Neural progenitor cell (in vitro differentiated cells): Measurements from ENCODE around the gene TTC23L. TPM values are rescaled to one million over a fixed set of nuclear protein-coding genes. Genes with fewer than 3 reads are reported as not detected.
"Not testable (repeated sequence)": the region's sequence is repeated elsewhere in the genome, so short reads cannot be mapped to it uniquely, and the experiment has no call there.

Experiments
- DNase-seq: peaks from one replicate; pipeline ENCODE4 v3.0.0-alpha.2; 2016; ENCODE audit warnings: low spot score
- H2AFZ ChIP-seq: fragments of 200-600 bp; sonication (generic); replicated peaks from 2 replicates; pipeline ENCODE4 v1.6.1; 2016; ENCODE audit warnings: antibody characterized with exemption
- H3F3A ChIP-seq: fragments of 200-600 bp; sonication (generic); 2 replicates; pipeline ENCODE4 v1.6.1; 2016; ENCODE audit warnings: antibody characterized with exemption, low read depth
- H3K27ac ChIP-seq: fragments of 200-600 bp; sonication (generic); 2 replicates; pipeline ENCODE4 v1.5.1; 2016; ENCODE audit warnings: mild to moderate bottlenecking
- H3K27me3 ChIP-seq: fragments of 200-600 bp; sonication (generic); 2 replicates; pipeline ENCODE4 v1.6.1; 2016; ENCODE audit warnings: mild to moderate bottlenecking, moderate library complexity
- H3K36me3 ChIP-seq: fragments of 200-600 bp; sonication (generic); 2 replicates; pipeline ENCODE4 v1.5.1; 2016
- H3K4me1 ChIP-seq: fragments of 200-600 bp; sonication (generic); 2 replicates; pipeline ENCODE4 v1.6.1; 2016; ENCODE audit warnings: mixed run types
- H3K4me2 ChIP-seq: fragments of 200-600 bp; sonication (generic); 2 replicates; pipeline ENCODE4 v1.6.1; 2016
- H3K4me3 ChIP-seq: fragments of 200-600 bp; sonication (generic); 2 replicates; pipeline ENCODE4 v1.5.1; 2016
- H3K79me2 ChIP-seq: fragments of 200-600 bp; sonication (generic); 2 replicates; pipeline ENCODE4 v1.6.1; 2016; ENCODE audit warnings: low read depth
- H3K9ac ChIP-seq: fragments of 200-600 bp; sonication (generic); 2 replicates; pipeline ENCODE4 v1.6.1; 2016
- H3K9me3 ChIP-seq: fragments of 200-600 bp; sonication (generic); 2 replicates; pipeline ENCODE4 v1.5.1; 2016; ENCODE audit warnings: low read depth
- H4K20me1 ChIP-seq: fragments of 200-600 bp; sonication (generic); 2 replicates; pipeline ENCODE4 v1.6.1; 2016; ENCODE audit warnings: low read depth
- H3K27ac Mint-ChIP-seq: 3 replicates; pipeline ENCODE4 v1.8.0; 2021; ENCODE audit warnings: mixed read lengths
- H3K27me3 Mint-ChIP-seq: 2 replicates; pipeline ENCODE4 v1.8.0; 2022; ENCODE audit warnings: low read depth, mild to moderate bottlenecking, inconsistent platforms, moderate library complexity, mixed read lengths; ENCODE audit not compliant: insufficient read depth
- H3K36me3 Mint-ChIP-seq: 3 replicates; pipeline ENCODE4 v1.8.0; 2021; ENCODE audit warnings: mixed read lengths
- H3K4me1 Mint-ChIP-seq: 3 replicates; pipeline ENCODE4 v1.8.0; 2021; ENCODE audit warnings: mixed read lengths
- H3K4me3 Mint-ChIP-seq: 3 replicates; pipeline ENCODE4 v1.8.0; 2021; ENCODE audit warnings: mild to moderate bottlenecking, moderate library complexity, mixed read lengths
- H3K9me3 Mint-ChIP-seq: 3 replicates; pipeline ENCODE4 v1.8.0; 2020; ENCODE audit warnings: mixed read lengths
- EZH2 ChIP-seq: fragments of 200-600 bp; sonication (generic); IDR thresholded peaks from 2 replicates; pipeline ENCODE4 v1.6.1; 2017; ENCODE audit warnings: antibody characterized with exemption, mild to moderate bottlenecking, moderate library complexity
- EZH2phosphoT487 ChIP-seq: fragments of 200-600 bp; sonication (generic); IDR thresholded peaks from 2 replicates; pipeline ENCODE4 v1.6.1; 2017; ENCODE audit warnings: antibody characterized with exemption
- total RNA-seq: library from RNA; depleted of rRNA; stranded (reverse); fragments of >200 nt; gene quantifications from 2 replicates; pipeline ENCODE4 v1.2.3, GENCODE V29; 2015; ENCODE audit warnings: low replicate concordance
- TF ChIP-seq, protein P1 (sequence below): fragments of 200-600 bp; sonication (generic); IDR thresholded peaks from 2 replicates; pipeline ENCODE4 v1.5.1; 2017; ENCODE audit warnings: antibody characterized with exemption, mild to moderate bottlenecking

The TTC23L gene
- total RNA-seq, 1 donor from 2014 or later: 1.3 TPM

DNA sequence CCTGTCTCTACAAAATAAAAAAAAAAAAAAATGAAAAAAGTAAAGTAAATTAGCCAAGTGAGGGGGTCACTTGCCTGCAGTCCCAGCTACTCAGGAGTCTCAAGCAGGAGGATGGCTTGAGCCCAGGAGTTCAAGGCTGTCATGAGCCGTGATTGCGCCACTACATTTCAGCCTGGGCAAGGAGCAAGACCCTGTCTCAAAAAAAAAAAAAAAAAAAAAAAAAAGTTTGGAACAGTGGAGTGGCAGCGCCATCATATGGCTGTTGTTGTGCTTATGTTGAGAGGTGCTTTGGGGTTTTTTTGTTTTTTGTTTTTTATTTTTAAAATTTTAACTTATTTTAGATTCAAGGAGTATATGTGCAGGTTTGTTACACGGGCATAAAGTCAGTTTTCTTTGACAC lies 80.1 kb downstream of the TTC23L start:
- no peak overlapping the region for H3K4me3 Mint-ChIP-seq
- H3K27me3 ChIP-seq: no peaks in the 10 kb centered on the region
- H3K4me1 ChIP-seq: peaks cover 10% of the 10 kb centered on the region
- no peak overlapping the region for H3K9ac ChIP-seq
- H3F3A ChIP-seq: peaks cover 21% of the 10 kb centered on the region
- H3K36me3 ChIP-seq: peaks cover 28% of the 10 kb centered on the region
- peaks cover 76% of the 10 kb centered on the region for H3K79me2 ChIP-seq
- no peaks in the 10 kb centered on the region for H3K9me3 ChIP-seq
- no peak overlapping the region for H3K27ac Mint-ChIP-seq
- TF ChIP-seq EZH2phosphoT487 (no peak), EZH2 (no peak)
- TF ChIP-seq, protein P1, sequence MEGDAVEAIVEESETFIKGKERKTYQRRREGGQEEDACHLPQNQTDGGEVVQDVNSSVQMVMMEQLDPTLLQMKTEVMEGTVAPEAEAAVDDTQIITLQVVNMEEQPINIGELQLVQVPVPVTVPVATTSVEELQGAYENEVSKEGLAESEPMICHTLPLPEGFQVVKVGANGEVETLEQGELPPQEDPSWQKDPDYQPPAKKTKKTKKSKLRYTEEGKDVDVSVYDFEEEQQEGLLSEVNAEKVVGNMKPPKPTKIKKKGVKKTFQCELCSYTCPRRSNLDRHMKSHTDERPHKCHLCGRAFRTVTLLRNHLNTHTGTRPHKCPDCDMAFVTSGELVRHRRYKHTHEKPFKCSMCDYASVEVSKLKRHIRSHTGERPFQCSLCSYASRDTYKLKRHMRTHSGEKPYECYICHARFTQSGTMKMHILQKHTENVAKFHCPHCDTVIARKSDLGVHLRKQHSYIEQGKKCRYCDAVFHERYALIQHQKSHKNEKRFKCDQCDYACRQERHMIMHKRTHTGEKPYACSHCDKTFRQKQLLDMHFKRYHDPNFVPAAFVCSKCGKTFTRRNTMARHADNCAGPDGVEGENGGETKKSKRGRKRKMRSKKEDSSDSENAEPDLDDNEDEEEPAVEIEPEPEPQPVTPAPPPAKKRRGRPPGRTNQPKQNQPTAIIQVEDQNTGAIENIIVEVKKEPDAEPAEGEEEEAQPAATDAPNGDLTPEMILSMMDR: peak; percentile 28
- no peak overlapping the region for H3K4me3 ChIP-seq
- H3K27ac ChIP-seq: no peak overlapping the region
- no peak overlapping the region for H3K4me2 ChIP-seq
- peaks cover 9% of the 10 kb centered on the region for H4K20me1 ChIP-seq
- H3K36me3 Mint-ChIP-seq: peaks cover 13% of the 10 kb centered on the region
- no peaks in the 10 kb centered on the region for H3K9me3 Mint-ChIP-seq
- H2AFZ ChIP-seq: no peak overlapping the region
- no peak for DNase-seq
- peaks cover 15% of the 10 kb centered on the region for H3K4me1 Mint-ChIP-seq
- peaks cover 9% of the 10 kb centered on the region for H3K27me3 Mint-ChIP-seq

DNA sequence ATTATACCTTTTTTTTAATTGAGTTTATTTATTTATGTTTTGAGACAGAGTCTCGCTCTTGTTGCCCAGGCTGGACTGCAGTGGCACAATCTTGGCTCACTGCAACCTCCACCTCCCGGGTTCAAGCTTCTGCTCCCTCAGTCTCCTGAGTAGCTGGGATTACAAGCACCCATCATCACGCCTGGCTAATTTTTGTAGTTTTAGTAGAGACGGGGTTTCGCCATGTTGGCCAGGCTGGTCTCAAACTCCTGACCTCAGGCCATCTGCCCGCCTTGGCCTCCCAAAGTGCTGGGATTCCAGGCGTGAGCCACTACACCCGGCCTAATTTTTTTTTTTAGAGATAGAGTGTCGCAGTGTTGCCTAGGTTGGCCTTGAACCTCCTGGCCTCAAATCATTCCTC lies 84.3 kb downstream of the TTC23L start:
- not testable (repeated sequence) for H3K4me1 ChIP-seq, H3K27me3 ChIP-seq, H3K4me2 ChIP-seq, H3K27me3 Mint-ChIP-seq, H3K9me3 ChIP-seq, H3K9ac ChIP-seq, H4K20me1 ChIP-seq, H3K4me3 ChIP-seq, H2AFZ ChIP-seq, DNase-seq, H3K4me3 Mint-ChIP-seq, H3K27ac Mint-ChIP-seq, H3K27ac ChIP-seq, H3K4me1 Mint-ChIP-seq, H3K9me3 Mint-ChIP-seq
- peaks cover 19% of the 10 kb centered on the region for H3K36me3 Mint-ChIP-seq
- Histone ChIP-seq H3K36me3 (peaks cover 46% of the 10 kb centered on the region), H3K79me2 (peaks cover 38% of the 10 kb centered on the region), H3F3A (peaks cover 50% of the 10 kb centered on the region)

DNA sequence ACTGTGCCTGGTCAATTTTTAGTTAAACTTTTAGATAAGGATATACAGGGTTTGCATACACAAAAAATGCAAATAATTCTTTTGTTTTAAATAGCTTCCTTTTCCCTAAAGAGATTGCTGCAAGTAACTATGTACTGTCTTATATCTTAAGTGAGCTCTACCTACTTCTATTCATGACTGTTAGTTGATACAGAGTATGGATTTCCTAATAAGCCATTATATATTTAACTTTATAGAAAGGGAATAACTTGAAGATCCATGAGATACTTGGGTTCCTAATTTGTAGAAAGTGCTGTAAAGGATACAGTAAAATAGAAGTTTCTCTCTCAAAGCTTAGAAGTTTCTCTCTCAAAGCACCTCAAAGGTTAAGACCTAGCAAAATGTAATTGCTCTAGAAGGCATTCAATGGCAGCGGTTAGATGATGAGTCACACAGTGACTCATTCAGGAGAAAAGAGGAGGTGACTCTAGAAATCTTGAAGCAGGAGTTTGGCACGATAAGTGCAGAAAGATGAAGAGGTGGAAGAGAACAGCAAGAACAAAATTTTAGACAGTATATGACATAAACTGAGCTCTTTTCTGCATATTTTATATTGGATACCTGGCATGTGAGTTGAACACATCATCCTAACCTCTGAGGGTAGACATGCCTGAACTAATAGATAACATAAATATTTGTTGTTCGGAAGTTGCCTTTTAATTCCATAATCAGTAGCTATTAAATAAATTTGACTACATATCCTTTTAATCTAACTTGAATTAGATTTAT lies 84.9 kb downstream of the TTC23L start:
- Histone ChIP-seq H3K9ac (no peak overlapping the region), H3K79me2 (peaks cover 31% of the 10 kb centered on the region), H3K27ac (no peak overlapping the region), H3K4me2 (no peak overlapping the region), H2AFZ (no peak overlapping the region), H3F3A (peaks cover 57% of the 10 kb centered on the region), H4K20me1 (peaks cover 5% of the 10 kb centered on the region), H3K36me3 (peaks cover 46% of the 10 kb centered on the region), H3K4me1 (peaks cover 4% of the 10 kb centered on the region), H3K4me3 (no peak overlapping the region), H3K27me3 (no peaks in the 10 kb centered on the region), H3K9me3 (no peaks in the 10 kb centered on the region)
- H3K9me3 Mint-ChIP-seq: no peaks in the 10 kb centered on the region
- DNase-seq: no peak
- no peak overlapping the region for H3K27ac Mint-ChIP-seq
- no peak overlapping the region for H3K4me3 Mint-ChIP-seq
- peaks cover 4% of the 10 kb centered on the region for H3K27me3 Mint-ChIP-seq
- TF ChIP-seq EZH2: no peak
- no peak for TF ChIP-seq EZH2phosphoT487
- TF ChIP-seq, protein P1: no peak
- peaks cover 19% of the 10 kb centered on the region for H3K36me3 Mint-ChIP-seq
- H3K4me1 Mint-ChIP-seq: peaks cover 2% of the 10 kb centered on the region

DNA sequence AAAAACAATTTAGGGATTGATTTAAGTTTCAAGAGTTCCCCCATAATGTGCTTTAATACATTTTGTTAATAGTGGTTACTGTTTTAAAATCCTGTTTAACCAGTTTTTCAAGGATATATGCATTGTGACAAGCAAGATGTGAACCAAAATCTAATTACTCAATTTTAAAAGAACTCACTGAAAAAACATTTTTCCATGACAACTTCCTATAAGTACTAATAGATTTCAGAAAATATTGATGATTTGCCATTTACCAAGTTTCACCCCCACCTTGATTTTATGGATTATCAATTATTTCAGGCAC lies 85.5 kb downstream of the TTC23L start:
- H3K27ac Mint-ChIP-seq: no peak overlapping the region
- H2AFZ ChIP-seq: no peak overlapping the region
- H3K9me3 Mint-ChIP-seq: no peaks in the 10 kb centered on the region
- H3K36me3 ChIP-seq: peaks cover 44% of the 10 kb centered on the region
- no peak overlapping the region for H3K4me2 ChIP-seq
- H3K27me3 ChIP-seq: no peaks in the 10 kb centered on the region
- no peak overlapping the region for H3K27ac ChIP-seq
- peaks cover 19% of the 10 kb centered on the region for H3K36me3 Mint-ChIP-seq
- H3K9me3 ChIP-seq: no peaks in the 10 kb centered on the region
- no peak overlapping the region for H3K4me3 ChIP-seq
- peaks cover 57% of the 10 kb centered on the region for H3F3A ChIP-seq
- peaks cover 5% of the 10 kb centered on the region for H4K20me1 ChIP-seq
- no peak for TF ChIP-seq EZH2phosphoT487
- no peak for TF ChIP-seq EZH2
- TF ChIP-seq, protein P1: no peak
- H3K27me3 Mint-ChIP-seq: peaks cover 4% of the 10 kb centered on the region
- no peak for DNase-seq
- H3K79me2 ChIP-seq: peaks cover 26% of the 10 kb centered on the region
- no peak overlapping the region for H3K4me3 Mint-ChIP-seq
- peaks cover 4% of the 10 kb centered on the region for H3K4me1 ChIP-seq
- peaks cover 6% of the 10 kb centered on the region for H3K4me1 Mint-ChIP-seq
- H3K9ac ChIP-seq: no peak overlapping the region
